Liver (tissue), 9 donors: Measurements from ENCODE around the gene COL24A1. TPM values are rescaled to one million over a fixed set of nuclear protein-coding genes. Genes with fewer than 3 reads are reported as not detected.

Experiments used
- DNase-seq: peaks from one replicate; pipeline ENCODE4 v3.0.0-alpha.2; 2017; ENCODE audit warnings: low spot score
- H3K27ac ChIP-seq, 2 donors: one replicate each; pipeline ENCODE4 v1.7.0; 2013; ENCODE audit warnings: inconsistent platforms in 2 of 2, low read length in 2 of 2, control low read depth in 1 of 2, low read depth in 1 of 2, mild to moderate bottlenecking in 1 of 2
- H3K27me3 ChIP-seq, 4 donors: one replicate each; pipeline versions ENCODE4 v1.6.1 to v1.7.0; 2013; ENCODE audit warnings: low read length in 3 of 4, inconsistent platforms in 1 of 4, mild to moderate bottlenecking in 1 of 4, moderate library complexity in 1 of 4; ENCODE audit not compliant: control insufficient read depth in 4 of 4, insufficient read depth in 4 of 4
- H3K36me3 ChIP-seq, 4 donors: one replicate each; pipeline versions ENCODE4 v1.6.1 to v1.7.0; 2013; ENCODE audit warnings: low read length in 3 of 4, mild to moderate bottlenecking in 3 of 4, low read depth in 1 of 4, moderate library complexity in 1 of 4; ENCODE audit not compliant: control insufficient read depth in 4 of 4, insufficient read depth in 3 of 4
- H3K4me1 ChIP-seq, 4 donors: one replicate each; pipeline versions ENCODE4 v1.6.1 to v1.7.0; 2013; ENCODE audit warnings: low read length in 3 of 4, mild to moderate bottlenecking in 3 of 4, moderate library complexity in 1 of 4; ENCODE audit not compliant: control insufficient read depth in 4 of 4, insufficient read depth in 4 of 4
- H3K4me3 ChIP-seq, 3 donors: one replicate each; pipeline versions ENCODE4 v1.6.1 to v1.7.0; 2013; ENCODE audit warnings: low read length in 3 of 3, control low read depth in 1 of 3, low read depth in 1 of 3, mild to moderate bottlenecking in 1 of 3
- H3K9ac ChIP-seq, 2 donors: one replicate each; pipeline ENCODE4 v1.7.0; 2013; ENCODE audit warnings: low read length in 2 of 2, mild to moderate bottlenecking in 2 of 2, moderate library complexity in 2 of 2, control low read depth in 1 of 2, low read depth in 1 of 2
- H3K9me3 ChIP-seq, 4 donors: one replicate each; pipeline versions ENCODE4 v1.6.1 to v1.7.0; 2013; ENCODE audit warnings: low read length in 3 of 4; ENCODE audit not compliant: control insufficient read depth in 4 of 4
- ATF3 ChIP-seq: IDR thresholded peaks from 2 replicates; pipeline ENCODE4 v1.6.1; 2016; ENCODE audit warnings: antibody characterized with exemption
- CTCF ChIP-seq: fragments of 150-350 bp; IDR thresholded peaks from 2 replicates; pipeline ENCODE4 v1.5.1; 2017; ENCODE audit warnings: improper control_type of control experiment, low read depth, low read length; ENCODE audit not compliant: missing input control
- EGR1 ChIP-seq, 2 donors: IDR thresholded peaks; 2 replicates each; pipeline ENCODE4 v1.6.1; 2016 to 2018; ENCODE audit warnings: antibody characterized with exemption in 2 of 2, low read depth in 2 of 2
- FOXA1 ChIP-seq: IDR thresholded peaks from 2 replicates; pipeline ENCODE4 v1.6.1; 2016; ENCODE audit warnings: antibody characterized with exemption
- FOXA2 ChIP-seq: IDR thresholded peaks from 2 replicates; pipeline ENCODE4 v1.6.1; 2016; ENCODE audit warnings: antibody characterized with exemption
- GABPA ChIP-seq, 2 donors: IDR thresholded peaks in 1 of 2; conservative IDR thresholded peaks in 1 of 2; 2 replicates each; pipeline ENCODE4 v1.6.1; 2016; ENCODE audit warnings: antibody characterized with exemption in 2 of 2, mild to moderate bottlenecking in 1 of 2, moderate library complexity in 1 of 2
- HNF4A ChIP-seq, 2 donors: conservative IDR thresholded peaks; 2 replicates each; pipeline ENCODE4 v1.6.1; 2016; ENCODE audit warnings: antibody characterized with exemption in 2 of 2, mild to moderate bottlenecking in 2 of 2
- HNF4G ChIP-seq: IDR thresholded peaks from 2 replicates; pipeline ENCODE4 v1.6.1; 2016; ENCODE audit warnings: antibody characterized with exemption
- JUND ChIP-seq, 2 donors: IDR thresholded peaks; 2 replicates each; pipeline ENCODE4 v1.6.1; 2016; ENCODE audit warnings: antibody characterized with exemption in 2 of 2
- NR2F2 ChIP-seq: IDR thresholded peaks from 2 replicates; pipeline ENCODE4 v1.6.1; 2016; ENCODE audit warnings: antibody characterized with exemption
- RAD21 ChIP-seq, 2 donors: IDR thresholded peaks; 2 replicates each; pipeline ENCODE4 v1.6.1; 2016; ENCODE audit warnings: antibody characterized with exemption in 2 of 2, mild to moderate bottlenecking in 2 of 2
- REST ChIP-seq: IDR thresholded peaks from 2 replicates; pipeline ENCODE4 v1.6.1; 2016; ENCODE audit warnings: antibody characterized with exemption, mild to moderate bottlenecking
- RXRA ChIP-seq, 2 donors: IDR thresholded peaks; 2 replicates each; pipeline ENCODE4 v1.6.1; 2017 to 2018; ENCODE audit warnings: antibody characterized with exemption in 2 of 2, mild to moderate bottlenecking in 1 of 2
- SP1 ChIP-seq: IDR thresholded peaks from 2 replicates; pipeline ENCODE4 v1.6.1; 2018; ENCODE audit warnings: antibody characterized with exemption, mild to moderate bottlenecking
- TAF1 ChIP-seq: conservative IDR thresholded peaks from 2 replicates; pipeline ENCODE4 v1.6.1; 2016; ENCODE audit warnings: antibody characterized with exemption, mild to moderate bottlenecking
- YY1 ChIP-seq: IDR thresholded peaks from 2 replicates; pipeline ENCODE4 v1.6.1; 2016; ENCODE audit warnings: antibody characterized with exemption, mild to moderate bottlenecking
- ZBTB33 ChIP-seq: IDR thresholded peaks from 2 replicates; pipeline ENCODE4 v1.6.1; 2016; ENCODE audit warnings: antibody characterized with exemption
- WGBS: extraction: QIAGEN DNeasy Blood & Tissue Kit; methylation state at CpG from one replicate; pipeline ENCODE4 v1.1.7; 2013; 5-methylcytosine and 5-hydroxymethylcytosine counted together
- polyA plus RNA-seq, 2 donors: library from polyadenylated mRNA; stranded (reverse) in 1 of 2; unstranded in 1 of 2; fragments of 200-250 nt in 1 of 2; fragments of >200 nt in 1 of 2; fragmentation: Nextera tagmentation in 1 of 2; extraction: Ambion mirVana in 1 of 2; gene quantifications; one replicate each; pipeline versions ENCODE4 v1.2.1 to v1.2.3, GENCODE V29; 2013 to 2015
- total RNA-seq, 2 donors: library from RNA; depleted of rRNA; stranded (reverse); fragments of >200 nt; gene quantifications; one replicate each; pipeline ENCODE4 v1.2.3, GENCODE V29; 2014
- donor health status: healthy.
- donor health status: healthy.
- donor health status: healthy.
- donor health status: healthy.
- donor health status: healthy.

COL24A1 gene
- total and polyA plus RNA-seq, 4 donors, result under 0.01 to 0.28 (median 0.01) TPM; not detected in 1

- Histone ChIP-seq H3K4me1 (no peaks in the 10 kb centered on the region), H3K27me3 (no peaks in the 10 kb centered on the region), H3K4me3 (no peak overlapping the region), H3K9me3 (no peaks in the 10 kb centered on the region), H3K36me3 (no peaks in the 10 kb centered on the region), H3K27ac (no peak overlapping the region), H3K9ac (no peak overlapping the region)
- 52% methylated on average over 3 of the region's 3 CpGs for WGBS
- no peak for DNase-seq
- no peak for TF ChIP-seq HNF4A (conservative IDR thresholded peaks at IDR 0.05)
- no peak for TF ChIP-seq RXRA (IDR thresholded peaks at IDR 0.05)
- no peak for TF ChIP-seq GABPA (IDR thresholded peaks at IDR 0.05 in 1 of 2, conservative IDR thresholded peaks at IDR 0.05 in 1 of 2)
- no peak for TF ChIP-seq EGR1 (IDR thresholded peaks at IDR 0.05; ENCODE audit: low read depth in 2 of 2)
- TF ChIP-seq TAF1, result no peak
- TF ChIP-seq FOXA1, result no peak
- TF ChIP-seq CTCF, result no peak
- no peak for TF ChIP-seq FOXA2
- TF ChIP-seq ZBTB33, result no peak
- TF ChIP-seq HNF4G, result no peak
- TF ChIP-seq ATF3, result no peak
- no peak for TF ChIP-seq RAD21 (IDR thresholded peaks at IDR 0.05)
- TF ChIP-seq YY1, result no peak
- TF ChIP-seq NR2F2, result no peak
- TF ChIP-seq SP1, result no peak
- no peak for TF ChIP-seq REST
These were observed 17.8 kb downstream of the COL24A1 start for GRCh38 chr1:86138746-86139145.

- Histone ChIP-seq H3K9ac (no peak overlapping the region), H3K27ac (no peak overlapping the region), H3K4me3 (no peak overlapping the region), H3K27me3 (no peaks in the 10 kb centered on the region), H3K9me3 (no peaks in the 10 kb centered on the region), H3K36me3 (no peaks in the 10 kb centered on the region), H3K4me1 (no peaks in the 10 kb centered on the region)
- no peak for DNase-seq
- WGBS, result 38% methylated on average over 1 of the region's 1 CpG
- TF ChIP-seq EGR1 (IDR thresholded peaks at IDR 0.05; ENCODE audit: low read depth in 2 of 2) (no peak), ZBTB33 (no peak), RAD21 (IDR thresholded peaks at IDR 0.05) (no peak), HNF4A (conservative IDR thresholded peaks at IDR 0.05) (no peak), CTCF (no peak), SP1 (no peak), GABPA (IDR thresholded peaks at IDR 0.05 in 1 of 2, conservative IDR thresholded peaks at IDR 0.05 in 1 of 2) (no peak), JUND (IDR thresholded peaks at IDR 0.05) (no peak), ATF3 (no peak)
These were observed 19.1 kb downstream of the COL24A1 start for GRCh38 chr1:86137436-86137835.
